GM12878 (cell line): ENCODE results near the gene AATF. TPM values are rescaled to one million over a fixed set of nuclear protein-coding genes. Genes with fewer than 3 reads are reported as not detected.

Experiments used
- ATAC-seq: fragments of 200-7000 bp; cut with Tn5 transposase; 3 replicates; pipeline ENCODE4 v1.9.1; 2020; ENCODE audit warnings: mild to moderate bottlenecking, moderate library complexity
- BruUV-seq: library from RNA; stranded (reverse); fragments of 400-500 nt; replicated peaks from 2 replicates; lab custom pipeline; 2021; lab: Mats Ljungman, UMichigan
- CTCF ChIA-PET: fragments of 300-600 bp; sonication (Branson Sonifier 250); formaldehyde crosslinking; extraction: SDS; loops from one replicate; lab custom pipeline; 2021; ENCODE audit warnings: inconsistent platforms; lab: Yijun Ruan, JAX
- POLR2A ChIA-PET: fragments of 350-600 bp; formaldehyde crosslinking; extraction: SDS; loops from one replicate; lab custom pipeline; 2021; ENCODE audit warnings: inconsistent platforms; lab: Charles Lee
- RAD21 ChIA-PET: fragments of 300-600 bp; sonication (Branson Sonifier 250); formaldehyde crosslinking; loops from one replicate; lab custom pipeline; 2023; ENCODE audit warnings: antibody characterized with exemption; ENCODE audit not compliant: unreplicated experiment; lab: Charles Lee
- SMC1A ChIA-PET: fragments of 300-600 bp; sonication (Branson Sonifier 250); formaldehyde crosslinking; loops from one replicate; lab custom pipeline; 2023; ENCODE audit not compliant: unreplicated experiment, uncharacterized antibody; lab: Charles Lee
- DNase-seq: peaks from one replicate; pipeline ENCODE4 v3.0.0-alpha.2; 2011; ENCODE audit warnings: low read depth, low spot score
- FAIRE-seq: peaks from 3 replicates; lab custom pipeline; 2011; peaks lifted over from hg19 to GRCh38; lab: Jason Lieb, UNC
- H2AFZ ChIP-seq: 2 replicates; pipeline ENCODE4 v1.6.0; 2011; ENCODE audit warnings: low read depth, low read length, control low read depth; ENCODE audit not compliant: control insufficient read depth
- H3K27ac ChIP-seq: 2 replicates; pipeline ENCODE4 v1.5.1; 2011; ENCODE audit warnings: control low read depth; ENCODE audit not compliant: control insufficient read depth, insufficient read depth
- H3K27me3 ChIP-seq, 2 experiments: replicated peaks in 1 of 2; 2 replicates each; pipeline versions ENCODE4 v1.6.0 to v1.6.1; 2011; ENCODE audit warnings: low read length in 1 of 2; ENCODE audit not compliant: control insufficient read depth in 2 of 2, insufficient read depth in 2 of 2
- H3K36me3 ChIP-seq, 2 experiments: 2 replicates each; pipeline ENCODE4 v1.5.1; 2011; ENCODE audit warnings: low read length in 1 of 2; ENCODE audit not compliant: control insufficient read depth in 2 of 2, insufficient read depth in 2 of 2
- H3K4me1 ChIP-seq: 2 replicates; pipeline ENCODE4 v1.6.1; 2011; ENCODE audit warnings: mild to moderate bottlenecking, low read length, moderate library complexity, mixed read lengths; ENCODE audit not compliant: control insufficient read depth, insufficient read depth
- H3K4me2 ChIP-seq: 2 replicates; pipeline ENCODE4 v1.6.0; 2011; ENCODE audit warnings: control low read depth; ENCODE audit not compliant: control insufficient read depth, insufficient read depth
- H3K4me3 ChIP-seq: fragments of 200-600 bp; sonication (generic); 2 replicates; pipeline ENCODE4 v1.5.1; 2016
- H3K79me2 ChIP-seq: 2 replicates; pipeline ENCODE4 v1.6.0; 2011; ENCODE audit warnings: low read length; ENCODE audit not compliant: control insufficient read depth, insufficient read depth
- H3K9ac ChIP-seq: 2 replicates; pipeline ENCODE4 v1.8.0; 2011; ENCODE audit warnings: low read length, control low read depth, mixed read lengths; ENCODE audit not compliant: control insufficient read depth, insufficient read depth
- H3K9me3 ChIP-seq: replicated peaks from 3 replicates; pipeline ENCODE4 v1.5.1; 2011; ENCODE audit warnings: mild to moderate bottlenecking, low read length; ENCODE audit not compliant: control insufficient read depth, insufficient read depth
- H4K20me1 ChIP-seq: 2 replicates; pipeline ENCODE4 v1.6.0; 2011; ENCODE audit not compliant: control insufficient read depth, insufficient read depth
- ATF2 ChIP-seq: IDR thresholded peaks from 2 replicates; pipeline ENCODE4 v1.6.1; 2012; ENCODE audit warnings: low read length, inconsistent platforms
- EGR1 ChIP-seq, 2 experiments: IDR thresholded peaks; 1 replicate in 1 of 2; 2 replicates in 1 of 2; pipeline ENCODE4 v1.6.1; 2011 to 2012; ENCODE audit warnings: low read depth in 2 of 2, low read length in 2 of 2, borderline replicate concordance in 1 of 2, mild to moderate bottlenecking in 1 of 2, moderate library complexity in 1 of 2
- MAX ChIP-seq: IDR thresholded peaks from 2 replicates; pipeline ENCODE4 v1.6.1; 2012; ENCODE audit warnings: low read depth, low read length, improper control_type of control experiment
- MLLT1 ChIP-seq: fragments of 450-650 bp; IDR thresholded peaks from 2 replicates; pipeline ENCODE4 v1.6.1; 2016; ENCODE audit warnings: mild to moderate bottlenecking
- MYC ChIP-seq: IDR thresholded peaks from 2 replicates; pipeline ENCODE4 v1.6.1; 2011; ENCODE audit warnings: mild to moderate bottlenecking, low read length, moderate library complexity, inconsistent platforms; ENCODE audit not compliant: insufficient read depth, insufficient replicate concordance, insufficient read length, severe bottlenecking
- NKRF ChIP-seq: fragments of 450-650 bp; conservative IDR thresholded peaks from 2 replicates; pipeline ENCODE4 v1.6.1; 2017; ENCODE audit warnings: mild to moderate bottlenecking, moderate library complexity
- NR2C2 ChIP-seq: IDR thresholded peaks from 2 replicates; pipeline ENCODE4 v1.6.1; 2011; ENCODE audit warnings: borderline replicate concordance, low read depth; ENCODE audit not compliant: control insufficient read depth, insufficient read length
- NRF1 ChIP-seq: conservative IDR thresholded peaks from 2 replicates; pipeline ENCODE4 v1.6.1; 2011; ENCODE audit warnings: mild to moderate bottlenecking, low read depth, low read length, improper control_type of control experiment
- POU2F2 ChIP-seq: IDR thresholded peaks from 3 replicates; pipeline ENCODE4 v1.6.1; 2011; ENCODE audit warnings: low read depth, mild to moderate bottlenecking, low read length, borderline replicate concordance
- RAD21 ChIP-seq: IDR thresholded peaks from 2 replicates; pipeline ENCODE4 v1.6.1; 2011; ENCODE audit warnings: mild to moderate bottlenecking, low read depth, low read length, moderate library complexity; ENCODE audit not compliant: insufficient read depth
- RELA ChIP-seq: fragments of 450-650 bp; IDR thresholded peaks from 2 replicates; pipeline ENCODE4 v1.8.0; 2014; ENCODE audit warnings: borderline replicate concordance; ENCODE audit not compliant: partially characterized antibody
- RFX5 ChIP-seq: IDR thresholded peaks from 2 replicates; pipeline ENCODE4 v1.6.1; 2011; ENCODE audit warnings: low read depth, low read length, improper control_type of control experiment
- SMARCA5 ChIP-seq: fragments of 450-650 bp; IDR thresholded peaks from 2 replicates; pipeline ENCODE4 v1.6.1; 2017; ENCODE audit warnings: mild to moderate bottlenecking
- YBX1 ChIP-seq: fragments of 450-650 bp; IDR thresholded peaks from 2 replicates; pipeline ENCODE4 v1.6.1; 2016; ENCODE audit warnings: antibody characterized with exemption
- ZBED1 ChIP-seq: IDR thresholded peaks from 2 replicates; pipeline ENCODE4 v1.6.1; 2016; ENCODE audit warnings: borderline replicate concordance
- ZNF24 ChIP-seq: fragments of 450-650 bp; IDR thresholded peaks from 2 replicates; pipeline ENCODE4 v1.6.1; 2017; ENCODE audit warnings: antibody characterized with exemption, mild to moderate bottlenecking
- WGBS: methylation state at CpG from one replicate; pipeline ENCODE4 v1.1.6; 2016; ENCODE audit warnings: low lambda C conversion rate; ENCODE audit not compliant: insufficient replicate concordance, insufficient coverage; ENCODE audit errors: missing lambda C conversion rate; 5-methylcytosine and 5-hydroxymethylcytosine counted together
- in situ Hi-C: fragments of 300-500 bp; cut with MboI; formaldehyde crosslinking; loops from 9 replicates; pipeline ENCODE4 v1.14.3; 2018; ENCODE audit warnings: mixed read lengths
- intact Hi-C: fragments of 100-400 bp; cut with micrococcal nuclease; formaldehyde crosslinking; loops from one replicate; pipeline ENCODE4 v1.14.2; 2022; ENCODE audit not compliant: unreplicated experiment
- polyA plus RNA-seq, 11 experiments: library from polyadenylated mRNA; depleted of rRNA in 4 of 11; unstranded in 6 of 11; stranded (reverse) in 5 of 11; fragments of >200 nt; fragmentation: Nextera tagmentation in 4 of 11; fragmentation: Illumina TruSeq in 1 of 11; extraction: Ambion mirVana in 4 of 11; extraction: Trizol in 1 of 11; gene quantifications; 1 replicate in 1 of 11; 2 replicates in 10 of 11; pipeline versions ENCODE4 v1.2.1 to v1.2.3, GENCODE V29; 2011 to 2016; ENCODE audit warnings: inconsistent platforms in 2 of 11, missing spikeins in 2 of 11, low read depth in 1 of 11
- total RNA-seq, 4 experiments: library from RNA; depleted of rRNA in 3 of 4; stranded (reverse); fragments of >200 nt in 3 of 4; fragmentation: Illumina TruSeq in 1 of 4; extraction: Trizol in 1 of 4; gene quantifications; 2 replicates each; pipeline versions ENCODE4 v1.2.1 to v1.2.3, GENCODE V29; 2013 to 2021

The AATF gene
- total and polyA plus RNA-seq, 10 of the 15 experiments (the other 5 are each of a cell fraction or from before 2014, with no cell fraction given): 36.8 to 110 (median 77.9) TPM

- DNase-seq (no peak), FAIRE-seq (no peak), ATAC-seq (no peak)
- Histone ChIP-seq H3K4me2 (no peak overlapping the region), H3K9me3 (no peaks in the 10 kb centered on the region), H3K4me3 (no peak overlapping the region), H3K27ac (no peak overlapping the region), H3K27me3 (no peaks in the 10 kb centered on the region), H3K4me1 (no peaks in the 10 kb centered on the region), H3K79me2 (no peaks in the 10 kb centered on the region), H2AFZ (no peak overlapping the region), H4K20me1 (no peaks in the 10 kb centered on the region), H3K36me3 (peaks cover 10 to 12% of the 10 kb centered on the region in 2 experiments; a peak in 2 of 4 replicates), H3K9ac (no peak overlapping the region)
- ChIA-PET POLR2A (no interaction called here), RAD21 (no interaction called here), SMC1A (no interaction called here), CTCF (interaction anchor here (0.7 to 1.7 kb wide), 3 partner anchors 24 to 128 kb away, joined by 3 to 4 read pairs (median 3); no protein-coding TSS in a partner anchor)
- in situ Hi-C loops: no loop called here
- BruUV-seq: no TSS peak
- intact Hi-C loops: no loop called here
- 77% methylated on average over 5 of the region's 5 CpGs for WGBS
- no peak for TF ChIP-seq ZBED1
- TF ChIP-seq MAX: no peak
- TF ChIP-seq RELA: no peak
- no peak for TF ChIP-seq NRF1
- TF ChIP-seq ZNF24: no peak
- TF ChIP-seq SMARCA5: no peak
- no peak for TF ChIP-seq RAD21
- no peak for TF ChIP-seq RFX5
- TF ChIP-seq NKRF: no peak
- TF ChIP-seq ATF2: no peak
- TF ChIP-seq NR2C2: no peak
- TF ChIP-seq MLLT1: no peak
- no peak for TF ChIP-seq YBX1
- no peak for TF ChIP-seq MYC
- TF ChIP-seq EGR1 (IDR thresholded peaks at IDR 0.05; ENCODE audit: borderline replicate concordance in 1 of 2, low read depth in 2 of 2, low read length in 2 of 2): no peak
- TF ChIP-seq POU2F2: no peak
These were observed 135.6 kb downstream of the AATF start for GRCh38 chr17:37084372-37084771.
